Endothelial cell of umbilical vein (primary cell): ENCODE measurements around the gene RELCH. TPM values are rescaled to one million over a fixed set of nuclear protein-coding genes. Genes with fewer than 3 reads are reported as not detected.

Source experiments
- BruUV-seq: library from RNA; stranded (reverse); fragments of 400-500 nt; replicated peaks from 2 replicates; lab custom pipeline; 2021; lab: Mats Ljungman, UMichigan
- CTCF ChIA-PET: fragments of 300-600, 350-600 bp; sonication (Branson Sonifier 250); formaldehyde crosslinking; loops from one replicate; lab custom pipeline; 2021; ENCODE audit warnings: antibody characterized with exemption, inconsistent platforms; lab: Charles Lee
- POLR2A ChIA-PET: fragments of 300-600, 350-600 bp; sonication (Branson Sonifier 250); formaldehyde crosslinking; loops from one replicate; lab custom pipeline; 2021; ENCODE audit warnings: antibody characterized with exemption, inconsistent platforms; lab: Charles Lee
- DNase-seq: peaks from one replicate; pipeline ENCODE4 v3.0.0-alpha.2; 2011; ENCODE audit warnings: low read depth, low spot score
- FAIRE-seq: peaks from 2 replicates; lab custom pipeline; 2011; peaks lifted over from hg19 to GRCh38; lab: Jason Lieb, UNC
- H2AFZ ChIP-seq: 2 replicates; pipeline ENCODE4 v1.6.0; 2012; ENCODE audit warnings: low read depth, low read length, control low read depth, inconsistent platforms
- H3K27ac ChIP-seq: 2 replicates; pipeline ENCODE4 v1.5.1; 2011; ENCODE audit warnings: low read depth, mild to moderate bottlenecking, control low read depth, low read length, moderate library complexity; ENCODE audit not compliant: insufficient read depth
- H3K27me3 ChIP-seq, 2 experiments: 2 replicates each; pipeline versions ENCODE4 v1.6.0 to v1.6.1; 2011; ENCODE audit warnings: low read length in 2 of 2, mixed read lengths in 1 of 2; ENCODE audit not compliant: control insufficient read depth in 2 of 2, insufficient read depth in 2 of 2
- H3K36me3 ChIP-seq, 2 experiments: 2 replicates in 1 of 2; 3 replicates in 1 of 2; pipeline ENCODE4 v1.5.1; 2011; ENCODE audit warnings: low read length in 2 of 2, mild to moderate bottlenecking in 1 of 2, moderate library complexity in 1 of 2; ENCODE audit not compliant: control insufficient read depth in 2 of 2, insufficient read depth in 2 of 2; ENCODE audit errors: extremely low read depth in 1 of 2
- H3K4me1 ChIP-seq: 3 replicates; pipeline ENCODE4 v1.5.1; 2011; ENCODE audit warnings: mild to moderate bottlenecking, low read length; ENCODE audit not compliant: control insufficient read depth, insufficient read depth; ENCODE audit errors: extremely low read depth
- H3K4me2 ChIP-seq: 2 replicates; pipeline ENCODE4 v1.6.1; 2011; ENCODE audit warnings: low read length, control low read depth, mixed read lengths; ENCODE audit not compliant: insufficient read depth
- H3K4me3 ChIP-seq, 3 experiments: fragments of 200-600 bp in 1 of 3; sonication (generic), shearing (Covaris generic) in 1 of 3; replicated peaks in 1 of 3; 2 replicates each; pipeline ENCODE4 v1.5.1; 2011 to 2016; ENCODE audit warnings: control low read depth in 3 of 3, low read length in 3 of 3, mild to moderate bottlenecking in 2 of 3, inconsistent platforms in 1 of 3, low read depth in 1 of 3, moderate library complexity in 1 of 3; ENCODE audit not compliant: insufficient read depth in 1 of 3
- H3K79me2 ChIP-seq: 2 replicates; pipeline ENCODE4 v1.6.0; 2012; ENCODE audit warnings: low read length, inconsistent platforms; ENCODE audit not compliant: control insufficient read depth, insufficient read depth
- H3K9ac ChIP-seq: replicated peaks from 2 replicates; pipeline ENCODE3; 2011; ENCODE audit warnings: low read length, control low read depth; ENCODE audit not compliant: insufficient read depth; ENCODE audit errors: extremely low read depth
- H3K9me1 ChIP-seq: replicated peaks from 3 replicates; pipeline ENCODE4 v1.6.0; 2011; ENCODE audit warnings: mild to moderate bottlenecking, low read length; ENCODE audit not compliant: control insufficient read depth, insufficient read depth; ENCODE audit errors: extremely low read depth
- H3K9me3 ChIP-seq: replicated peaks from 2 replicates; pipeline ENCODE4 v1.5.1; 2012; ENCODE audit warnings: low read length, inconsistent platforms; ENCODE audit not compliant: control insufficient read depth, insufficient read depth
- H4K20me1 ChIP-seq: replicated peaks from 2 replicates; pipeline ENCODE3; 2011; ENCODE audit warnings: mild to moderate bottlenecking, low read length; ENCODE audit not compliant: control insufficient read depth, insufficient read depth; ENCODE audit errors: extremely low read depth
- EZH2 ChIP-seq: IDR thresholded peaks from 2 replicates; pipeline ENCODE4 v1.6.1; 2012; ENCODE audit warnings: borderline replicate concordance, low read depth, mild to moderate bottlenecking, moderate library complexity, low read length, inconsistent platforms; ENCODE audit not compliant: severe bottlenecking
- FOS ChIP-seq: IDR thresholded peaks from 2 replicates; pipeline ENCODE4 v1.6.1; 2011; ENCODE audit warnings: mild to moderate bottlenecking, low read length, moderate library complexity, borderline replicate concordance; ENCODE audit not compliant: insufficient read depth
- GATA2 ChIP-seq: IDR thresholded peaks from 2 replicates; pipeline ENCODE4 v1.7.0; 2011; ENCODE audit warnings: low read depth, mild to moderate bottlenecking, moderate library complexity, mixed read lengths, low read length; ENCODE audit not compliant: insufficient read length, insufficient read depth
- JUN ChIP-seq: IDR thresholded peaks from 2 replicates; pipeline ENCODE4 v1.6.1; 2011; ENCODE audit warnings: borderline replicate concordance, low read depth; ENCODE audit not compliant: insufficient read length, insufficient read depth
- MYC ChIP-seq: IDR thresholded peaks from one replicate; pipeline ENCODE4 v1.6.1; 2011; ENCODE audit warnings: mild to moderate bottlenecking, low read depth, low read length
- POLR2A ChIP-seq: IDR thresholded peaks from 2 replicates; pipeline ENCODE4 v1.6.1; 2012; ENCODE audit warnings: low read depth, mild to moderate bottlenecking, control low read depth, low read length
- POLR2AphosphoS5 ChIP-seq: IDR thresholded peaks from 2 replicates; pipeline ENCODE4 v1.6.1; 2012; ENCODE audit warnings: low read depth, mild to moderate bottlenecking, control low read depth, low read length, moderate library complexity; ENCODE audit not compliant: insufficient read depth
- dilution Hi-C: fragments of 300-500 bp; cut with MboI; formaldehyde crosslinking; loops from one replicate; pipeline ENCODE4 v1.15.0; 2019; ENCODE audit warnings: low sequenced_read_pairs; ENCODE audit not compliant: extremely low pct_ligation_motif_present
- intact Hi-C: fragments of 100-400 bp; cut with micrococcal nuclease; formaldehyde crosslinking; loops from one replicate; pipeline ENCODE4 v1.10.0; 2022
- polyA plus RNA-seq, 4 experiments: library from polyadenylated mRNA; depleted of rRNA in 3 of 4; stranded (reverse) in 3 of 4; unstranded in 1 of 4; fragments of >200 nt; gene quantifications; 2 replicates each; pipeline versions ENCODE4 v1.2.1 to v1.2.3, GENCODE V29; 2011 to 2012; ENCODE audit warnings: missing spikeins in 1 of 4
- total RNA-seq: library from RNA; stranded (reverse); gene quantifications from 2 replicates; pipeline ENCODE4 v1.2.3, GENCODE V29; 2021
- TF ChIP-seq, protein P1 (sequence below), 2 donors: IDR thresholded peaks; 1 replicate in 1 of 2; 2 replicates in 1 of 2; pipeline ENCODE4 v1.5.1; 2011; ENCODE audit warnings: low read length in 2 of 2, mild to moderate bottlenecking in 2 of 2, moderate library complexity in 2 of 2, control low read depth in 1 of 2, inconsistent platforms in 1 of 2, low read depth in 1 of 2; ENCODE audit not compliant: insufficient read depth in 1 of 2; ENCODE audit errors: extremely low read depth in 1 of 2
- TF ChIP-seq, protein P2 (sequence below): IDR thresholded peaks from 2 replicates; pipeline ENCODE4 v1.6.1; 2011; ENCODE audit not compliant: insufficient read depth, insufficient read length

Gene RELCH
- total and polyA plus RNA-seq, 2 donors (not counting 3 experiments of a cell fraction or from before 2014, with no cell fraction given): 6.6 to 25.2 TPM

DNA sequence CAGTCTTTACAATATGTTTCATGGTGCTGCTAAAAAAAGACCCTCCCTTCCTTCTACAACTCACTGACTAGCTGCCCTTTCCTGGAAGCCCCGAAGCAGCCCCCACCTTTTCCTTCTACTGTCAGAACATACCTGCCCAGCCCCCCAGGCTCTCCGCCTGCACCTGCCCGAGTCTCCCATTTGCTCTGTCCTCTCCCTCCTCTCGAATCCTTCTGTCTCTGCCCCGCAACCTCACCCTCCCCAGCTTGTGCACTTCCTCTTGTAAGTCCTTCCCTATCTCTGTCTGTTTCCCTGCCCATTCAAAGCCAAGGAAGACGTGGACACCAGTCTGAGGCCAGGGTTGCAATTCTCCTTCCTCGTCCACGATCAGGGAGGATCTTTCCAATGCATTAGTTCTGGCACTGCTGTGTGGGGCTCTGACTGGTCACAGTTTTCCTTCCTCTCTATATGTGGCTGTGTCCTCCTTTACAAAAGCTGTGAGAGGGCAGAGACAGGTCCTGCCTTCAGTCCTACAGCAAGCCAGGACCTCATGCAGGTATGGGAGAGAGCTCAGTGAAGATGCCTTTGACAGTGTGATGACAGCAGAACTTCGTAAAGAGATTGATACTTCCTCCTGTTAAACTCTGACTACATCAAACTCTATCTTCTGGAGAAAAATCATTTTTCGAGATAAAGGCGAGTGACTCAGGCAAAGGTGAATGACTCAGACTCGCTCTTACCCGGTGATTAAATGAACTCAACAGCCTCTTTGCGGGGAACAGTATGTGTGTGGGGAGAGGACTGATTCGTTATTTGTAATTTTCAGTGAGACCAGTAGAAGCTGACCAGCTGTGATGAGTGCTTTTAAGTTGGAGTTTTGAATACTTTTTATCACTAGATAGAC, 152.3 kb downstream of the RELCH start:
- Histone ChIP-seq H2AFZ (peak overlapping the region; percentile 32), H3K9ac (no peak overlapping the region), H3K4me2 (peak overlapping the region; percentile 59), H3K4me3 (no peak overlapping the region), H3K36me3 (no peaks in the 10 kb centered on the region), H3K27ac (peak overlapping the region; percentile 32), H3K27me3 (no peaks in the 10 kb centered on the region), H3K9me3 (no peaks in the 10 kb centered on the region), H3K79me2 (no peaks in the 10 kb centered on the region), H3K9me1 (no peaks in the 10 kb centered on the region), H4K20me1 (no peaks in the 10 kb centered on the region), H3K4me1 (peaks cover 35% of the 10 kb centered on the region)
- TF ChIP-seq POLR2AphosphoS5 (no peak), FOS (peak; percentile 98), MYC (no peak), EZH2 (no peak), JUN (peak; percentile 81), POLR2A (no peak), GATA2 (peak; percentile 85)
- TF ChIP-seq, protein P1, sequence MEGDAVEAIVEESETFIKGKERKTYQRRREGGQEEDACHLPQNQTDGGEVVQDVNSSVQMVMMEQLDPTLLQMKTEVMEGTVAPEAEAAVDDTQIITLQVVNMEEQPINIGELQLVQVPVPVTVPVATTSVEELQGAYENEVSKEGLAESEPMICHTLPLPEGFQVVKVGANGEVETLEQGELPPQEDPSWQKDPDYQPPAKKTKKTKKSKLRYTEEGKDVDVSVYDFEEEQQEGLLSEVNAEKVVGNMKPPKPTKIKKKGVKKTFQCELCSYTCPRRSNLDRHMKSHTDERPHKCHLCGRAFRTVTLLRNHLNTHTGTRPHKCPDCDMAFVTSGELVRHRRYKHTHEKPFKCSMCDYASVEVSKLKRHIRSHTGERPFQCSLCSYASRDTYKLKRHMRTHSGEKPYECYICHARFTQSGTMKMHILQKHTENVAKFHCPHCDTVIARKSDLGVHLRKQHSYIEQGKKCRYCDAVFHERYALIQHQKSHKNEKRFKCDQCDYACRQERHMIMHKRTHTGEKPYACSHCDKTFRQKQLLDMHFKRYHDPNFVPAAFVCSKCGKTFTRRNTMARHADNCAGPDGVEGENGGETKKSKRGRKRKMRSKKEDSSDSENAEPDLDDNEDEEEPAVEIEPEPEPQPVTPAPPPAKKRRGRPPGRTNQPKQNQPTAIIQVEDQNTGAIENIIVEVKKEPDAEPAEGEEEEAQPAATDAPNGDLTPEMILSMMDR (IDR thresholded peaks at IDR 0.05; ENCODE audit: extremely low read depth in 1 of 2, insufficient read depth in 1 of 2, low read depth in 1 of 2, low read length in 2 of 2): no peak
- TF ChIP-seq, protein P2, sequence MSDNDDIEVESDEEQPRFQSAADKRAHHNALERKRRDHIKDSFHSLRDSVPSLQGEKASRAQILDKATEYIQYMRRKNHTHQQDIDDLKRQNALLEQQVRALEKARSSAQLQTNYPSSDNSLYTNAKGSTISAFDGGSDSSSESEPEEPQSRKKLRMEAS: no peak
- no TSS peak for BruUV-seq
- dilution Hi-C loops: no loop called here
- intact Hi-C loops: loop anchor here (1.0 to 10.0 kb wide), 2 partner anchors 13 to 735 kb away; no protein-coding TSS in a partner anchor
- DNase-seq (peak; percentile 79), FAIRE-seq (peak; percentile 85)
- CTCF ChIA-PET: interaction anchor here (1.5 to 1.7 kb wide), 3 partner anchors 10 to 61 kb away, joined by 4 to 7 read pairs (median 6); no protein-coding TSS in a partner anchor
- POLR2A ChIA-PET: no interaction called here
